Measurements from ENCODE around the gene CPN1. TPM values are rescaled to one million over a fixed set of nuclear protein-coding genes. Genes with fewer than 3 reads are reported as not detected.

Gene CPN1
- total and polyA plus RNA-seq, 4 experiments from 2014 or later: not detected

GRCh38 chr10:99996671-99997648 lies 84.7 kb downstream of the CPN1 start:
- intact Hi-C loops (cut with micrococcal nuclease): no loop called here
- POLR2A ChIA-PET (ENCODE audit: partially characterized antibody): no interaction called here

GRCh38 chr10:99995713-99996112 lies 86.0 kb downstream of the CPN1 start:
- ChIA-PET POLR2A (ENCODE audit: partially characterized antibody) (no interaction called here), CTCF (ENCODE audit: partially characterized antibody) (no interaction called here)
- H3K36me3 Mint-ChIP-seq: peaks cover 0 to 9% of the 10 kb centered on the region in 2 donors
- Histone ChIP-seq H3K27me3 (ENCODE audit: insufficient read depth, low read length) (no peaks in the 10 kb centered on the region), H3K9me3 (ENCODE audit: control insufficient read depth in 1 of 2, low read length in 2 of 2) (no peaks in the 10 kb centered on the region), H3K27ac (ENCODE audit: low read depth, low read length) (no peak overlapping the region), H3K4me3 (ENCODE audit: low read length in 2 of 2) (no peak overlapping the region), H3K36me3 (ENCODE audit: insufficient read depth, low read length) (no peaks in the 10 kb centered on the region), H3K4me1 (ENCODE audit: insufficient read depth, low read length) (peaks cover 15% of the 10 kb centered on the region)
- H3K27ac Mint-ChIP-seq: no peak overlapping the region
- no peak overlapping the region for H3K4me3 Mint-ChIP-seq
- no peaks in the 10 kb centered on the region for H3K27me3 Mint-ChIP-seq
- intact Hi-C loops (cut with micrococcal nuclease): no loop called here
- peaks cover 10 to 21% (median 16%) of the 10 kb centered on the region in 4 donors for H3K4me1 Mint-ChIP-seq
- DNase-seq: no peak
- H3K9me3 Mint-ChIP-seq: no peaks in the 10 kb centered on the region

More at GRCh38 chr10:99996671-99997648, 84.7 kb downstream of the CPN1 start:
- H3K27ac Mint-ChIP-seq: no peak overlapping the region
- no peaks in the 10 kb centered on the region for H3K9me3 Mint-ChIP-seq
- peaks cover 0 to 9% of the 10 kb centered on the region in 2 donors for H3K36me3 Mint-ChIP-seq
- H3K4me1 Mint-ChIP-seq: peaks cover 10 to 21% (median 16%) of the 10 kb centered on the region in 4 donors
- H3K27ac ChIP-seq (ENCODE audit: low read depth, low read length): no peak overlapping the region
- no peaks in the 10 kb centered on the region for H3K9me3 ChIP-seq (ENCODE audit: control insufficient read depth in 1 of 2, low read length in 2 of 2)
- no peaks in the 10 kb centered on the region for H3K36me3 ChIP-seq (ENCODE audit: insufficient read depth, low read length)
- CTCF ChIA-PET (ENCODE audit: partially characterized antibody): interaction anchor here (0.7 to 1.1 kb wide), 3 partner anchors 12 to 151 kb away, joined by 3 to 4 read pairs (median 3); partner anchors contain the start of gene DNMBP
- peaks cover 15% of the 10 kb centered on the region for H3K4me1 ChIP-seq (ENCODE audit: insufficient read depth, low read length)
- H3K4me3 ChIP-seq (ENCODE audit: low read length in 2 of 2): no peak overlapping the region
- DNase-seq: no peak
- no peaks in the 10 kb centered on the region for H3K27me3 ChIP-seq (ENCODE audit: insufficient read depth, low read length)
- H3K4me3 Mint-ChIP-seq: no peak overlapping the region
- H3K27me3 Mint-ChIP-seq: no peaks in the 10 kb centered on the region

- Mint-ChIP-seq H3K36me3 (peaks cover 0 to 9% of the 10 kb centered on the region in 2 donors), H3K27me3 (no peaks in the 10 kb centered on the region), H3K4me3 (peak overlapping the region in 2 of 8 donors; percentile 19 to 51), H3K27ac (no peak overlapping the region), H3K9me3 (no peaks in the 10 kb centered on the region), H3K4me1 (peaks cover 10 to 21% (median 16%) of the 10 kb centered on the region in 4 donors)
- ChIA-PET POLR2A (ENCODE audit: partially characterized antibody) (no interaction called here), CTCF (ENCODE audit: partially characterized antibody) (interaction anchor here (1.3 to 2.1 kb wide), 2 partner anchors 14 to 149 kb away, joined by 4 to 8 read pairs; partner anchors contain the start of gene DNMBP)
- intact Hi-C loops (cut with micrococcal nuclease): no loop called here
- Histone ChIP-seq H3K9me3 (ENCODE audit: control insufficient read depth in 1 of 2, low read length in 2 of 2) (no peaks in the 10 kb centered on the region), H3K27ac (ENCODE audit: low read depth, low read length) (no peak overlapping the region), H3K27me3 (ENCODE audit: insufficient read depth, low read length) (no peaks in the 10 kb centered on the region), H3K4me1 (ENCODE audit: insufficient read depth, low read length) (peaks cover 15% of the 10 kb centered on the region), H3K4me3 (ENCODE audit: low read length in 2 of 2) (no peak overlapping the region), H3K36me3 (ENCODE audit: insufficient read depth, low read length) (no peaks in the 10 kb centered on the region)
- DNase-seq: no peak
These were observed 86.4 kb downstream of the CPN1 start for GRCh38 chr10:99995269-99995668.

- Histone ChIP-seq H3K27me3 (ENCODE audit: insufficient read depth, low read length) (no peaks in the 10 kb centered on the region), H3K27ac (ENCODE audit: low read depth, low read length) (no peak overlapping the region), H3K9me3 (ENCODE audit: control insufficient read depth in 1 of 2, low read length in 2 of 2) (no peaks in the 10 kb centered on the region), H3K36me3 (ENCODE audit: insufficient read depth, low read length) (no peaks in the 10 kb centered on the region), H3K4me1 (ENCODE audit: insufficient read depth, low read length) (peaks cover 15% of the 10 kb centered on the region), H3K4me3 (ENCODE audit: low read length in 2 of 2) (no peak overlapping the region)
- Mint-ChIP-seq H3K36me3 (peaks cover 0 to 6% of the 10 kb centered on the region in 2 donors), H3K27ac (peak overlapping the region in 2 of 7 donors; percentile 23 to 88), H3K4me3 (no peak overlapping the region), H3K27me3 (no peaks in the 10 kb centered on the region), H3K9me3 (no peaks in the 10 kb centered on the region), H3K4me1 (peaks cover 10 to 21% (median 16%) of the 10 kb centered on the region in 4 donors)
- intact Hi-C loops (cut with micrococcal nuclease): no loop called here
- ChIA-PET POLR2A (ENCODE audit: partially characterized antibody) (no interaction called here), CTCF (ENCODE audit: partially characterized antibody) (interaction anchor here (1.3 to 2.1 kb wide), 2 partner anchors 14 to 149 kb away, joined by 4 to 8 read pairs; partner anchors contain the start of gene DNMBP)
- DNase-seq: no peak
These were observed 86.9 kb downstream of the CPN1 start for GRCh38 chr10:99994801-99995200.

GRCh38 chr10:99993701-99994689 lies 87.7 kb downstream of the CPN1 start:
- no peaks in the 10 kb centered on the region for H3K36me3 ChIP-seq (ENCODE audit: insufficient read depth, low read length)
- peak overlapping the region in 4 of 8 donors; percentile 32 to 57 (median 41) for H3K4me3 Mint-ChIP-seq

More at GRCh38 chr10:99993701-99994689, 87.7 kb downstream of the CPN1 start:
- Histone ChIP-seq H3K27ac (ENCODE audit: low read depth, low read length) (no peak overlapping the region), H3K4me3 (ENCODE audit: low read length in 2 of 2) (no peak overlapping the region), H3K27me3 (ENCODE audit: insufficient read depth, low read length) (no peaks in the 10 kb centered on the region), H3K4me1 (ENCODE audit: insufficient read depth, low read length) (peaks cover 15% of the 10 kb centered on the region), H3K9me3 (ENCODE audit: control insufficient read depth in 1 of 2, low read length in 2 of 2) (no peaks in the 10 kb centered on the region)
- CTCF ChIA-PET (ENCODE audit: partially characterized antibody): interaction anchor here (1.3 to 2.1 kb wide), 3 partner anchors 15 to 148 kb away, joined by 3 to 8 read pairs (median 4); partner anchors contain the start of gene DNMBP
- peak overlapping the region in 4 of 7 donors; percentile 9 to 57 (median 34) for H3K27ac Mint-ChIP-seq
- peaks cover 10 to 21% (median 16%) of the 10 kb centered on the region in 4 donors for H3K4me1 Mint-ChIP-seq
- H3K27me3 Mint-ChIP-seq: no peaks in the 10 kb centered on the region
- POLR2A ChIA-PET (ENCODE audit: partially characterized antibody): no interaction called here
- intact Hi-C loops (cut with micrococcal nuclease): no loop called here
- H3K36me3 Mint-ChIP-seq: peaks cover 0 to 6% of the 10 kb centered on the region in 2 donors
- no peaks in the 10 kb centered on the region for H3K9me3 Mint-ChIP-seq
- peak; percentile 28 to 65 (median 41) for DNase-seq
